ENCODE measurements around the gene VPS26B.

The VPS26B gene

DNA sequence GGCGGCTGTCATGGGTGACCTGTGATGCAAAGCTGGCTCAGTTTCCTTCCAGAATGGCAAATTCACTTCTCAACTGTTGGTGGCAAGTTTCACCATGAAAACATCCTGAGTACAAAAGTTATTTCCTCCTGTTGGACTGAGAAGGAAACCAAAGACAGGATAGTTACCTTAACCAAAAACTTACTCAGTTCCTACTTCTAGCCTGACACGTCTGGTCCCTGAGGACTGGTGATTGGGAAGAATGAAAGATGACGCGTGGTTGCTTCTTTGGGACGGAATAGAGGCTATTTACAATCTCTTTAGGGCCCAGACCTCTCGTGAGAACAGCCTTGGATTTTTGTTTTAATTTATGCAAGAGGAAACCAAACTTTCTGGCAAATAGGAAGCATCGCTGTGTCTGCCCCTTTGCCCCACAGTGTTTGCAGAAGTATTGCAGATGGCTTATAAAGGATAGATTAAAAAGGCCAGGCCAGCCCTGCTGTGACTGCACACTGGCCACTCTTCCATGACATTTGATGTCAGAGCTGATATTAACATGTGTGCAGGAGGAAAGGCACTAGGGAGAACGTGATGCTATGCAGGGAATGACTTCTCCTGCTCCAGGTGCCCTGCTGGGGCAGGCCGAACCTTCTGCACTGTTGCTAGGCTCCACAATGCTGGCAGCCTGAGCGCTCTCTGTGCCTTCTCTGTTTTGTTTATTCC is 7.6 kb downstream of the VPS26B start:
- Histone ChIP-seq H3K4me3 (ENCODE audit: insufficient read length, low read depth) (no peak overlapping the region), H3K36me3 (ENCODE audit: insufficient read depth, insufficient read length, low read length) (peaks cover 6% of the 10 kb centered on the region), H3K27me3 (ENCODE audit: insufficient read depth, insufficient read length) (no peaks in the 10 kb centered on the region), H3K9me3 (ENCODE audit: insufficient read depth, low read length) (no peaks in the 10 kb centered on the region), H3K9ac (ENCODE audit: insufficient read length, low read depth) (no peak overlapping the region), H3K4me1 (ENCODE audit: insufficient read depth, insufficient read length) (peaks cover 1% of the 10 kb centered on the region)
- no peak for DNase-seq (ENCODE audit: low read depth, low spot score)
- no peak for TF ChIP-seq YY1 (IDR thresholded peaks at IDR 0.05; ENCODE audit: insufficient read depth, insufficient read length)
- TF ChIP-seq ZNF274 (IDR thresholded peaks at IDR 0.05; ENCODE audit: low read depth, low read length), result no peak
- no peak for TF ChIP-seq SUZ12 (IDR thresholded peaks at IDR 0.05; ENCODE audit: extremely low read depth, insufficient read depth, insufficient read length)

DNA sequence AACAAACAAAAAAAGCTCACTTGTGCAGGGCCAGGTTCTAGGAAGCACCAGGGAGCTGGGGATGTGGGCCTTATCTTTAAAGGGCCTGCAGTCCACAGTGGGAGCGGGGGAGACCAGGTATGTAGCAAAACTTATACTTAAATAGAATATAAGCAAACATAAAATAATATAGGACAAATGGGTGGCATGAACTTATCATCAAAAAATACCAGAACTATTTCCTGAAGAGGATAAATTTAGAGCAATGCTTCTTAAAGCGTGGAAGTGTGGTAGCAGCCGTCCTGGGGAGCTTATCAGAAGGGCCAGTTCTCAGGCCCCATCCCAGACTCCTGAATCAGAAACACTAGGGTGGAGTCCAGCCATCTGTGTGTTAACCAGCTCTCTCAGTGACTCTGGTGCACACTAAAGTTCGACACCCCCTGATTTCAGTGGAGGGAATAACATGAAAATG is 9.3 kb downstream of the VPS26B start:
- no peaks in the 10 kb centered on the region for H3K9me3 ChIP-seq (ENCODE audit: insufficient read depth, low read length)
- H3K4me3 ChIP-seq (ENCODE audit: insufficient read length, low read depth), result no peak overlapping the region
- DNase-seq (ENCODE audit: low read depth, low spot score), result no peak
- H3K4me1 ChIP-seq (ENCODE audit: insufficient read depth, insufficient read length), result peaks cover 1% of the 10 kb centered on the region
- no peaks in the 10 kb centered on the region for H3K27me3 ChIP-seq (ENCODE audit: insufficient read depth, insufficient read length)
- H3K36me3 ChIP-seq (ENCODE audit: insufficient read depth, insufficient read length, low read length), result peaks cover 3% of the 10 kb centered on the region
- H3K9ac ChIP-seq (ENCODE audit: insufficient read length, low read depth), result no peak overlapping the region
- no peak for TF ChIP-seq ZNF274 (IDR thresholded peaks at IDR 0.05; ENCODE audit: low read depth, low read length)
- no peak for TF ChIP-seq YY1 (IDR thresholded peaks at IDR 0.05; ENCODE audit: insufficient read depth, insufficient read length)

DNA sequence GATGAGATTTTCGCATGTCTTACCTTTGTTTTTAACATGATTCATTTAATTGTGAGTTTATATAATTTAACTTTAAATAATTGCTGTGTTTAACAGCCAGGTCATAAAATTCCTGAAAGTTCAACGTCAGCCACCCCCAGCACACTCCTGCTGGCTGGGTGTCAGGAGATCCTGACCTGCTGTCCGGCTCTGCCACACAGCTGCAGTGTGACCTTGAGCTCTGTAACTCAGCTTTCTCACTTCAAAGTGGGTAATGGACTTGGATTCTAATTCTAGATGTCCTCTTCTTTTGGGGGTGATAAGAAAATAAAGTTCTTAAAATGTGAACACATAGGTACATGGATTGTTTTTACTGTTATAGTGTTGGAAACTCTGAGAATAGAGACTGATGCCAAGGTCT is 10.9 kb downstream of the VPS26B start:
- no peaks in the 10 kb centered on the region for H3K27me3 ChIP-seq (ENCODE audit: insufficient read depth, insufficient read length)
- no peak for DNase-seq (ENCODE audit: low read depth, low spot score)
- no peak overlapping the region for H3K4me3 ChIP-seq (ENCODE audit: insufficient read length, low read depth)
- H3K9me3 ChIP-seq (ENCODE audit: insufficient read depth, low read length), result no peaks in the 10 kb centered on the region
- TF ChIP-seq ZNF274 (IDR thresholded peaks at IDR 0.05; ENCODE audit: low read depth, low read length), result no peak
- no peak for TF ChIP-seq YY1 (IDR thresholded peaks at IDR 0.05; ENCODE audit: insufficient read depth, insufficient read length)
- TF ChIP-seq SUZ12 (IDR thresholded peaks at IDR 0.05; ENCODE audit: extremely low read depth, insufficient read depth, insufficient read length), result no peak
- H3K9ac ChIP-seq (ENCODE audit: insufficient read length, low read depth), result no peak overlapping the region
- H3K36me3 ChIP-seq (ENCODE audit: insufficient read depth, insufficient read length, low read length), result peaks cover 18% of the 10 kb centered on the region
- H3K4me1 ChIP-seq (ENCODE audit: insufficient read depth, insufficient read length), result peaks cover 1% of the 10 kb centered on the region

DNA sequence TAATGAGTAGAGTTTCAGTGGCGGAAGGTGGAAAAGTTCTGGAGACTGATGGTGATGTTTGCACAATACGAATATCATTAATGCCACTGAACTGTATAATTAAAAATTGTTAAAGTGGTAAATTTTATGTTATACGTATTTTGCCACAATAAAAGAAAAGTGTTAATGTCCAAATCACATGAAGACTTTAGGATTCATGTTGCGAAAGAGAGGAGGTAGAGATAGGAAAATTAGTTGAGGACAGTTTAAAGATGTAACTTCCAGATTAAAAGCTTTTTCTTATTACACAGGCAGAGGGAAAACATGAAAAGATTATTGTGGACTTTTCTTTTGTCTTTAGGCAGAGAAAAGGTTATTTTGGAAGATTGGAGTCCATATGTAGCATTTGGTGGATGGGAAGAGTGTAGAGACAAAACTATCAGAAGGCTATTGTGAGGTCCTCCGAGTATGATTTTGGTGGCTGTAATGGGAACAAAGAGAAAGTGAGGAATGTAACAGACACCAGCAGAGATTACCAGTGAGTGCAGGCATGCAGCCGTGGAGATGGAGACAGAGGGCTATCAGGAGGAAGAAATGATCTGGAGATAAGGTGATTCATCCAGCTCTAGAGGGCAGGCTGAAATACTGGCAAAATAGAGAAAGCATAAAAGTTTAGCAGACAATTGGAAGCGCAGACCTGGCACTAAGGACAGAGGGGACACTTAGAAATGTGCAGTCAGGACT is 12.5 kb downstream of the VPS26B start:
- DNase-seq (ENCODE audit: low read depth, low spot score), result no peak
- Histone ChIP-seq H3K4me3 (ENCODE audit: insufficient read length, low read depth) (no peak overlapping the region), H3K9me3 (ENCODE audit: insufficient read depth, low read length) (no peaks in the 10 kb centered on the region), H3K9ac (ENCODE audit: insufficient read length, low read depth) (no peak overlapping the region), H3K36me3 (ENCODE audit: insufficient read depth, insufficient read length, low read length) (peaks cover 24% of the 10 kb centered on the region), H3K4me1 (ENCODE audit: insufficient read depth, insufficient read length) (peaks cover 1% of the 10 kb centered on the region), H3K27me3 (ENCODE audit: insufficient read depth, insufficient read length) (no peaks in the 10 kb centered on the region)
- TF ChIP-seq ZNF274 (IDR thresholded peaks at IDR 0.05; ENCODE audit: low read depth, low read length), result no peak
- no peak for TF ChIP-seq SUZ12 (IDR thresholded peaks at IDR 0.05; ENCODE audit: extremely low read depth, insufficient read depth, insufficient read length)
- TF ChIP-seq YY1 (IDR thresholded peaks at IDR 0.05; ENCODE audit: insufficient read depth, insufficient read length), result no peak

DNA sequence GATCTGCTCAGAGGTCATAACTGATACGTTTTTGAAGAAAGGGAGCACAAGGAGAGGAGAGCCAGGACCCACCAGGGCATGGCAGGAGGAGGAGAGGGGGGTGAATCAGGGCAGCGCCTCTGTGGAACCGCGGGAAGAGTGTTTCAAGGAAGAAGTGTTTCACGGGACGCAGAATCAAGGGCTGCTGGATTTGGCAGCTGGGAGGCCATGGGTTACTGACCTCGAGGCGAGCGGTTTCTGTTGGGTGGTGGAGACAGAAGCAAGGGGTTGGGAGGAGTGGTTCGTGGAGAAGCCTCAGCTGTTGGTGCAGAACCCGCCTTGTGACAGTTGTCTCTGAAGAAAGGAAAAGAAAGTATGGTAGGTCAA is 13.1 kb downstream of the VPS26B start:
- no peak for TF ChIP-seq ZNF274 (IDR thresholded peaks at IDR 0.05; ENCODE audit: low read depth, low read length)
- TF ChIP-seq SUZ12 (IDR thresholded peaks at IDR 0.05; ENCODE audit: extremely low read depth, insufficient read depth, insufficient read length), result no peak
- TF ChIP-seq YY1 (IDR thresholded peaks at IDR 0.05; ENCODE audit: insufficient read depth, insufficient read length), result no peak
- Histone ChIP-seq H3K9ac (ENCODE audit: insufficient read length, low read depth) (no peak overlapping the region), H3K36me3 (ENCODE audit: insufficient read depth, insufficient read length, low read length) (peaks cover 24% of the 10 kb centered on the region)

DNA sequence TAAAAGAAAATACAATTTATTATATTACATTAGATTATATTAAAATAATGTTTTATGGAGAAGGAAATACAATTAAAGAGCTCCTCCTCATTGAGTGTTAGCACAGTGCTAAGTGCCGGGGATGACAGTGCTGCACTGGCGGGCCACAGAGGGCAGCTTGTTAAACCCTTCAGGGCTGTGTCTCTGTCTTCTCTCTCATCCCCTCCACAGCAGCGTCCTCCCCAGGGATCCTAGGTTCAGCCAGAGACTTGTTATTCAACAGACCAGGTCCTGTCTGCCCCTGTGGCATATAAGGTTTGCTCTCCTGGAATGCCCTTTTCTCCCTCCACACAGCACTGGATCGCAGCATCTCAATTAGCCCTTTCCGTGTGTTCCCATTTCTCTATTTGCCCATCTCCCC is 14.5 kb downstream of the VPS26B start:
- TF ChIP-seq YY1 (IDR thresholded peaks at IDR 0.05; ENCODE audit: insufficient read depth, insufficient read length), result no peak
- TF ChIP-seq ZNF274 (IDR thresholded peaks at IDR 0.05; ENCODE audit: low read depth, low read length), result no peak
- TF ChIP-seq SUZ12 (IDR thresholded peaks at IDR 0.05; ENCODE audit: extremely low read depth, insufficient read depth, insufficient read length), result no peak
- Histone ChIP-seq H3K36me3 (ENCODE audit: insufficient read depth, insufficient read length, low read length) (peaks cover 37% of the 10 kb centered on the region), H3K9me3 (ENCODE audit: insufficient read depth, low read length) (no peaks in the 10 kb centered on the region), H3K4me1 (ENCODE audit: insufficient read depth, insufficient read length) (no peaks in the 10 kb centered on the region), H3K9ac (ENCODE audit: insufficient read length, low read depth) (no peak overlapping the region), H3K4me3 (ENCODE audit: insufficient read length, low read depth) (no peak overlapping the region), H3K27me3 (ENCODE audit: insufficient read depth, insufficient read length) (no peaks in the 10 kb centered on the region)
- DNase-seq (ENCODE audit: low read depth, low spot score), result no peak

More for the DNA sequence above, 13.1 kb downstream of the VPS26B start:
- no peak for DNase-seq (ENCODE audit: low read depth, low spot score)
- Histone ChIP-seq H3K27me3 (ENCODE audit: insufficient read depth, insufficient read length) (no peaks in the 10 kb centered on the region), H3K9me3 (ENCODE audit: insufficient read depth, low read length) (no peaks in the 10 kb centered on the region), H3K4me1 (ENCODE audit: insufficient read depth, insufficient read length) (no peaks in the 10 kb centered on the region), H3K4me3 (ENCODE audit: insufficient read length, low read depth) (no peak overlapping the region)

DNA sequence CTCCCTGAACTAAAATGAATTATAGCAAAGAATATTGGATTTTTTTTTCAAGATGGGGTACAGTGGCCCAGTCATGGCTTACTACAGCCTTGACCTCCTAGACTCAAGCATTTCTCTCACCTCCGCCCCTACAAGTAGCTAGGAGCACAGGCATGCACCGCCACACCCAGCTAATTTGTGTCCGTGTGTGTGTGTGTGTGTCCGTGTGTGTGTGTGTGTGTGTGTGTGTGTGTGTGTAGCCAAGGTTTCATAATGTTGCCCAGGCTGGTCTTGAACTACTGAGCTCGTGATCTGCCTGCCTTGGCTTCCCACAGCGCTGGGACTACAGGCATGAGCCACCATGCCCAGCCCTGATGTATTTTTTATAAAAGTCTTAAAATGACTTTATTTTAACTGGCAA is 16.1 kb downstream of the VPS26B start:
- TF ChIP-seq ZNF274 (IDR thresholded peaks at IDR 0.05; ENCODE audit: low read depth, low read length) (no peak), SUZ12 (IDR thresholded peaks at IDR 0.05; ENCODE audit: extremely low read depth, insufficient read depth, insufficient read length) (no peak), YY1 (IDR thresholded peaks at IDR 0.05; ENCODE audit: insufficient read depth, insufficient read length) (no peak)
- Histone ChIP-seq H3K27me3 (ENCODE audit: insufficient read depth, insufficient read length) (no peaks in the 10 kb centered on the region), H3K9me3 (ENCODE audit: insufficient read depth, low read length) (no peaks in the 10 kb centered on the region), H3K9ac (ENCODE audit: insufficient read length, low read depth) (no peak overlapping the region), H3K4me3 (ENCODE audit: insufficient read length, low read depth) (no peak overlapping the region), H3K4me1 (ENCODE audit: insufficient read depth, insufficient read length) (no peaks in the 10 kb centered on the region), H3K36me3 (ENCODE audit: insufficient read depth, insufficient read length, low read length) (peaks cover 50% of the 10 kb centered on the region)
- no peak for DNase-seq (ENCODE audit: low read depth, low spot score)

Data from NT2/D1 (cell line).